K562 (cell line): ENCODE data around the gene RBBP4. TPM values are rescaled to one million over a fixed set of nuclear protein-coding genes. Genes with fewer than 3 reads are reported as not detected.

Experiments used
- GATA2 ChIP-seq: sonication (generic); formaldehyde crosslinking; IDR thresholded peaks from 2 replicates; pipeline ENCODE4 v1.4.0; 2020; ENCODE audit warnings: mild to moderate bottlenecking, missing genetic modification reagents
- HMG20A ChIP-seq: fragments of 450-650 bp; formaldehyde crosslinking; conservative IDR thresholded peaks from 2 replicates; pipeline ENCODE4 v1.4.0; 2020; ENCODE audit warnings: mild to moderate bottlenecking, mixed read lengths
- HNRNPLL ChIP-seq: fragments of 200-400 bp; formaldehyde crosslinking; IDR thresholded peaks from 2 replicates; pipeline ENCODE4 v1.6.1; 2017; ENCODE audit warnings: low read length, low read depth, mild to moderate bottlenecking; ENCODE audit not compliant: poor library complexity, severe bottlenecking
- MIER1 ChIP-seq: fragments of 450-650 bp; IDR thresholded peaks from 2 replicates; pipeline ENCODE4 v1.6.1; 2016; ENCODE audit warnings: antibody characterized with exemption, mild to moderate bottlenecking, low read depth
- NFE2 ChIP-seq: IDR thresholded peaks from 2 replicates; pipeline ENCODE4 v1.6.1; 2014; ENCODE audit warnings: antibody characterized with exemption, low read depth
- NFRKB ChIP-seq: fragments of 450-650 bp; IDR thresholded peaks from 2 replicates; pipeline ENCODE4 v1.6.1; 2016; ENCODE audit warnings: low read depth
- PATZ1 ChIP-seq: fragments of 250-450 bp; sonication (Bioruptor Pico); IDR thresholded peaks from 2 replicates; pipeline ENCODE4 v1.5.0; 2020; ENCODE audit warnings: mild to moderate bottlenecking, borderline replicate concordance
- PBX2 ChIP-seq, 2 experiments: IDR thresholded peaks in 1 of 2; conservative IDR thresholded peaks in 1 of 2; 2 replicates each; pipeline ENCODE4 v1.6.1; 2016; ENCODE audit warnings: low read depth in 2 of 2, mild to moderate bottlenecking in 1 of 2, missing compliant biosample characterization in 1 of 2, missing genetic modification characterization in 1 of 2, moderate library complexity in 1 of 2
- RBM15 ChIP-seq: fragments of 200-400 bp; formaldehyde crosslinking; IDR thresholded peaks from 2 replicates; pipeline ENCODE4 v1.6.1; 2018; ENCODE audit warnings: mild to moderate bottlenecking, low read length, moderate library complexity; ENCODE audit not compliant: insufficient read depth
- SMAD4 ChIP-seq: fragments of 250-450 bp; sonication (Bioruptor Pico); conservative IDR thresholded peaks from 2 replicates; pipeline ENCODE4 v1.8.0; 2021; ENCODE audit warnings: inconsistent platforms, mild to moderate bottlenecking, moderate library complexity
- TEAD4 ChIP-seq, 2 experiments: sonication (generic) in 1 of 2; formaldehyde crosslinking in 1 of 2; IDR thresholded peaks; 2 replicates each; pipeline versions ENCODE4 v1.6.1 to v1.8.0; 2012 to 2022; ENCODE audit warnings: borderline replicate concordance in 1 of 2, inconsistent platforms in 1 of 2, low read length in 1 of 2, mild to moderate bottlenecking in 1 of 2, missing genetic modification reagents in 1 of 2
- ZBTB11 ChIP-seq, 3 experiments: fragments of 200-800 bp in 1 of 3; fragments of 250-450 bp in 1 of 3; fragments of 450-650 bp in 1 of 3; sonication (Bioruptor Pico) in 1 of 3; sonication (Bioruptor generic) in 1 of 3; formaldehyde crosslinking in 1 of 3; IDR thresholded peaks; 2 replicates each; pipeline versions ENCODE4 v1.6.1 to v1.8.0; 2016 to 2022; ENCODE audit warnings: mild to moderate bottlenecking in 2 of 3, missing genetic modification characterization in 2 of 3, missing compliant biosample characterization in 1 of 3, moderate library complexity in 1 of 3
- polyA plus RNA-seq, 8 experiments: library from polyadenylated mRNA; depleted of rRNA in 4 of 8; stranded (reverse) in 5 of 8; unstranded in 3 of 8; fragments of >200 nt; fragmentation: Nextera tagmentation in 2 of 8; fragmentation: Illumina TruSeq in 1 of 8; extraction: Ambion mirVana in 2 of 8; extraction: Trizol in 1 of 8; gene quantifications; 2 replicates each; pipeline versions ENCODE4 v1.2.1 to v1.2.3, GENCODE V29; 2011 to 2014; ENCODE audit warnings: inconsistent platforms in 1 of 8, missing spikeins in 1 of 8
- total RNA-seq, 7 experiments: library from RNA; depleted of rRNA in 6 of 7; stranded (reverse); fragments of >200 nt in 6 of 7; fragmentation: Illumina TruSeq in 2 of 7; extraction: Trizol in 2 of 7; gene quantifications; 2 replicates each; pipeline versions ENCODE4 v1.2.1 to v1.2.3, GENCODE V29; 2011 to 2021; ENCODE audit warnings: low replicate concordance in 1 of 7

Gene RBBP4
- total and polyA plus RNA-seq, 9 of the 15 experiments (the other 6 are each of a cell fraction or from before 2014, with no cell fraction given): 185 to 409 (median 259) TPM

GRCh38 chr1:32650752-32651460, at the start of gene RBBP4 (continued):
- TF ChIP-seq ZBTB11 (CRISPR knock-in tag; IDR thresholded peaks at IDR 0.05) (peak in 1 of 3 experiments; percentile 95; a peak in 3 of 6 replicates), NFE2 (no peak), HNRNPLL (peak; percentile 93), PATZ1 (CRISPR knock-in tag) (peak; percentile 86), SMAD4 (CRISPR knock-in tag) (peak; percentile 97), NFRKB (peak; percentile 100), RBM15 (no peak), TEAD4 (IDR thresholded peaks at IDR 0.05; ENCODE audit: low read length) (peak; percentile 40), TEAD4 (CRISPR knock-in tag; IDR thresholded peaks at IDR 0.05; ENCODE audit: borderline replicate concordance) (0 out of 2 replicates have a peak, but pooled peaks have one; percentile 76), PBX2 (CRISPR knock-in tag; IDR thresholded peaks at IDR 0.05; ENCODE audit: low read depth) (no peak), PBX2 (tag; conservative IDR thresholded peaks at IDR 0.05; ENCODE audit: low read depth) (peak; percentile 78), MIER1 (no peak), HMG20A (CRISPR knock-in tag) (peak; percentile 67; the same call in 1 of the 2 replicates), GATA2 (CRISPR knock-in tag) (no peak)
